OCI-M1 (cell line): ENCODE measurements around the gene HPRT1.
"Not testable (repeated sequence)": the region's sequence is repeated elsewhere in the genome, so short reads cannot be mapped to it uniquely, and the experiment has no call there.

ENCODE experiments used
- DNase-seq: peaks from one replicate; lab custom pipeline; 2025; lab: John Stamatoyannopoulos, UW

HPRT1 gene, protein sequence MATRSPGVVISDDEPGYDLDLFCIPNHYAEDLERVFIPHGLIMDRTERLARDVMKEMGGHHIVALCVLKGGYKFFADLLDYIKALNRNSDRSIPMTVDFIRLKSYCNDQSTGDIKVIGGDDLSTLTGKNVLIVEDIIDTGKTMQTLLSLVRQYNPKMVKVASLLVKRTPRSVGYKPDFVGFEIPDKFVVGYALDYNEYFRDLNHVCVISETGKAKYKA

DNA sequence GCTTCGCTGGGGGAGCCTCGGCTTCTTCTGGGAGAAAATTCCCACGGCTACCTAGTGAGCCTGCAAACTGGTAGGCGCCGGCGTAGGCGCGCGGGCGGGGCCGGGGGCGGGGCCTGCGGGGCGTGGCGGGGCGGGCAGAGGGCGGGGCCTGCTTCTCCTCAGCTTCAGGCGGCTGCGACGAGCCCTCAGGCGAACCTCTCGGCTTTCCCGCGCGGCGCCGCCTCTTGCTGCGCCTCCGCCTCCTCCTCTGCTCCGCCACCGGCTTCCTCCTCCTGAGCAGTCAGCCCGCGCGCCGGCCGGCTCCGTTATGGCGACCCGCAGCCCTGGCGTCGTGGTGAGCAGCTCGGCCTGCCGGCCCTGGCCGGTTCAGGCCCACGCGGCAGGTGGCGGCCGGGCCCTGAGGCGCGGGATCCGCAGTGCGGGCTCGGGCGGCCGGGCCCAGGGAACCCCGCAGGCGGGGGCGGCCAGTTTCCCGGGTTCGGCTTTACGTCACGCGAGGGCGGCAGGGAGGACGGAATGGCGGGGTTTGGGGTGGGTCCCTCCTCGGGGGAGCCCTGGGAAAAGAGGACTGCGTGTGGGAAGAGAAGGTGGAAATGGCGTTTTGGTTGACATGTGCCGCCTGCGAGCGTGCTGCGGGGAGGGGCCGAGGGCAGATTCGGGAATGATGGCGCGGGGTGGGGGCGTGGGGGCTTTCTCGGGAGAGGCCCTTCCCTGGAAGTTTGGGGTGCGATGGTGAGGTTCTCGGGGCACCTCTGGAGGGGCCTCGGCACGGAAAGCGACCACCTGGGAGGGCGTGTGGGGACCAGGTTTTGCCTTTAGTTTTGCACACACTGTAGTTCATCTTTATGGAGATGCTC lies at the start of gene HPRT1:
HPRT1 (plus strand) TSS at position 161 of the 857 bp plus-strand sequence; CDS start at position 308, 147 bp downstream.
- DNase-seq: peak; percentile 87

DNA sequence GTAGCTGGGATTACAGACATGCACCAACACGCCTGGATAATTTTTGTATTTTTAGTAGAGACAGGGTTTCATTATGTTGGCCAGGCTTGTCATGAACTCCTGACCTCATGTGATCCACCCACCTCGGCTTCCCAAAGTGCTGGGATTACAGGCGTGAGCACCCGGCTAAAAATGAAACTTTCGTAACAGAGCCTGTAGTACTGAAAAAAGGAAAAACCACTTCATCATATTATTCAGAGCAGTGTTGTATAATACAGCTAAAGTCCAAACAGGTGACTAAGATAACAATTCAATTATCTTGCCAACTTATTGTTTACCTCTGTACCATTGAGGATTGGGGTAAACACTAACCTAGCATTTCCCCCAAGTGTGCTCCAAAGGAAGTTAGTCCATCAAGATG lies 43.9 kb upstream of the HPRT1 start:
- no peak for DNase-seq

DNA sequence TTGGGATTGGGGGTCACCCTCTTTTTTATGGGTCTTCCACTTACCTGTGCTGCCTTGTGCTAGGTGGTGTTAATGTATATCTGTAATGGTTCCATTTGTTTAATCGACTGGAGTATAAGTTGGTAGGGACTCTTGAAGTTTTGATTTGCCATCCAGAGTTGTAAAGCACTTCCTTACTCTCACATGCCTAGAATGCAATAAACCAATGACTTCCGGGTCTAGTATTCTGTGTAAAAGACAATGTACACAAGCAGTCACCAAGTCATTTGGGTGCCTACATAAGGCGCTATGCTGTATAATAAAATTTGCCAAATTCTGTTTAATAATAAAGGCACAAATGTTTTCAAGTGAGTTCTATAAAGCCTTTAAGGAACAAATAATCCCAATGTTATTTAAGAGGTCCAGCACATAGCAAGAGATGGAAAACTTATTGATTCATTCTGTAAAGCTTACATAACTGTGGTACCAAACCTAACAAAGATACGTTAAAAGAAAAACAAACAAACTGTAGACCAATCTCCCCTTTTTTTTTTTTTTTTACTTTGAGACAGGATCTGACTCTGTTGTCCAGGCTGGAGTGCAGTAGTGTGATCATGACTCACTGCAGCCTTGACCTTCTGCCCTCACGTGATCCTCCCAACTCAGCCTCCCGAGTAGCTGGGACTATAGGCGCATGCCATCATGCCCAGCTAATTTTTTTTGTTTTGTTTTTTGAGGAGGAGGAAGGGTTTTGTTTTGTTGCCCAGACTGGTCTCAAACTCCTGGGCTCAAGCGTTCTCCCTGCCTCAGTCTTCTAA lies 41.5 kb upstream of the HPRT1 start:
- no peak for DNase-seq

DNA sequence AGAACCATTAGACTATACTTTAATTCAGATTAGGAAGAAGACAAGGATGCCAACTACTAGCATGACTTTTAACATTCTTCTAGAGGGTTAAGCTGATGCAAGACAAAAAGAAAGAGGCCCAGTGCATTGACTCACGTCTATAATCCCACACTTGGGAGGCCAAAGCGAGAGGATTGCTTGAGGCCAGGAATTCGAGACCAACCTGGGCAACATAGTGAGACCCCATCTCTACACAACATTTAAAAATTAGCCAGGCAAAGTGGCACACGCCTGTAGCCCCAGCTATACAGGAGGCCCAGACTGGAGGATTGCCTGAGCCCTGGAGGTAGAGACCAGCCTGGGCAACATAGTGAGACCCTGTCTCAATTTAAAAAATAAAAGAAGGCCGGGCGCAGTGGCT lies 40.2 kb upstream of the HPRT1 start:
- no peak for DNase-seq

DNA sequence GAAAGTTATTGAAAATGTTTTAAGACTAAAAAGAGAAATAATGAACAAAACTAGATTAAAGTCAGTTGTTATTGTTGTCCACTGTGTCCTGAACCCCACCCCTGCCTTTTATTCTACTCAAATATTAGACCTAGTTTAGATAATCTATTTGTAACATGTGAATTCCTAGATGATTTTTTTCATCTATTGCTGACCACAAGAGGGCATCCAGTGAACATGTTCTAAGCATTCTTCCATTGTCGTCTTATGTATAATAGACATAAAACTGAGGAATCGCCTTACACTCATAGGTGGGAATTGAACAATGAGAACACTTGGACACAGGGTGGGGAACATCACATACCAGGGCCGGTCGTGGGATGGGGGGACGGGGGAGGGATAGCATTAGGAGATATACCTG lies 36.4 kb upstream of the HPRT1 start:
- peak; percentile 25 for DNase-seq

DNA sequence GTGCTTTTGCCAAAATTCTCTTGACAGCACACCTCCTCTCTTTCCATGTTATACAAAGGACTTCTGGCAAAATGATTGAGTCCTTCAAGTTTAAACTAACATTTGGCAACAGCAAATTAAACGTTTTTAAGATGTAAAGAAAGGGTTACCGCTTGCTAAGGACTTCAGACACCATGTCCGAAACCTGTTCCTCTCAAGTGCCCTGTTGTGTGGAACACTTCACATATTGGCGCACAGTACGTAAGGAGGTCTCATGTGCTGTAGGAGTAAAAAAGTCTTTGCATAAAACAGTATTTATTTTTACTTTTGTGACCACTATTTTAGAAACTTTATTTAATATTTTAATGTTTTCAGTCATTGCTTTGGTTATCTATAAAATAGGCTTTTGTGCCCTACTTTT lies 33.7 kb upstream of the HPRT1 start:
- DNase-seq: no peak

DNA sequence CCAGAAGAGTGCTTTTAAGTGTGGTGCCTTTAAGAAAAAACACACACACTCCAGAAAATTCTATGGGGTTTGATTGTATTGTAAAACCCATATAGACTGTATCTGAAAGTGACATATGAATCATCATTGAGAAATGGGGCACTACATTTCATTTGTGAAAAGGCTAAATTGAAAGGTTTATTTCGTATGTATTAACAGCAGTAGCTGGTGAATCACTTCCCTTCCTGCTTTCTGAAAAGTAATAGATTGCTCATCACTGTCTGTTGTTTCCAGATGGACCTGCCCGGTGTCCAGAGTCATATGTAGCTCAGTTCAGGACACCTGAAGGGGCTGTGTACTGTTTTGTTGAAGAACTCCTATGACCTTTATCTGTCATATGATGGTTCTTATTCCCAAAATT lies 28.1 kb upstream of the HPRT1 start:
- DNase-seq: no peak

DNA sequence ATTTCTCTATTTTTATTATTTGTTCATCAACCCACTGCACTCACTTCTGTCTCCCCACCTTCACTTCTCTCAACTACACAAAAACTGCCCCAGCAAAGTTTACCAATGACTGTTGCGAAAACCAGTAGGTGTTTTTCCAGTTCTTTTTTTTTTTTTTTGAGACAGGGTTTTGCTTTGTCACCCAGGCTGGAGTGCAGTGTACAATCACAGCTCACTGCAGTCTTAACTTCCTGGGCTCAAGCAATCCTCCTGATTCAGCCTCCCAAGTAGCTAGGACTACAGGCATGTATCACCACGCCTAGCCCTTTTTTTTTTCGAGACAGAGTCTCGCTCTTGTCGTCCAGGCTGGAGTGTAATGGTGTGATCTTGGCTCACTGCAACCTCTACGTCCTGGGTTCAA lies 24.1 kb upstream of the HPRT1 start:
- DNase-seq: no peak

DNA sequence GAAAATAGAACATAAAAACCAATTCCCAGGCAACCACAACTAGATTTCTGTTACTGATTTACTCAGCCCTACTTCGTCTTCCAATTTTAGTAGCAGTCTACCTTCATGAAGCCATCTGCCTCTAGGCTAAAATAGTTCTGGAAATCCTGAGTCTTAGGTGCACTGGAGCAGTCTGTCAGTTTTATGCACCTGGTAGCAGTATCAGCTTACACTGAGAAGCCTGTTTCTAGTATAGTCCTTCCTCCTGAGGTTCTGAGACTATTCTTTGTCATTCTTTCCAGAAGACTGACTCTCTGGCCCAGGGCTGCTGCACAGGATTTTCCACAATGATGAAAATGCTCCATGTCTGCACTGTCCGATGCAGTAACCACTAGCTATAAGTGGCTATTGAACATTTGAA lies 16.9 kb upstream of the HPRT1 start:
- DNase-seq: no peak

DNA sequence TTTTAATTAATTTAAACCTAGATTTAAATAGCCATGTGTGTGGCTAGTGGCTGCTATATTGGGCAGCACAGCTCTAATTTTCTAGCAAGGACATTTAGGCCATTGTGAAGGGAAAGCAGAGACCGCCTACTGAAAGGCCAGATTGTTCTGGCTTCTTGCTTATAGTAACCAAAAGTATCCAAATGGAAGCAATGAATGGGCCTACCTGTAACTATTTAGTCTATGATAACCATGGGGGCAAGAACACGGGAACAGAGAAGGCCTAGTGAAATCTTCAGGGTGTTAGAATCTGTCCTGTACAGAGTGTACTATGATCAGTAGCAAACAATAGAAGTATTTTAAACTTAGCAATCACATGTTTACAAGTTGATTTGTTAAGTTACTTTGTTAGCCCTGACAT lies 16.5 kb upstream of the HPRT1 start:
- no peak for DNase-seq

DNA sequence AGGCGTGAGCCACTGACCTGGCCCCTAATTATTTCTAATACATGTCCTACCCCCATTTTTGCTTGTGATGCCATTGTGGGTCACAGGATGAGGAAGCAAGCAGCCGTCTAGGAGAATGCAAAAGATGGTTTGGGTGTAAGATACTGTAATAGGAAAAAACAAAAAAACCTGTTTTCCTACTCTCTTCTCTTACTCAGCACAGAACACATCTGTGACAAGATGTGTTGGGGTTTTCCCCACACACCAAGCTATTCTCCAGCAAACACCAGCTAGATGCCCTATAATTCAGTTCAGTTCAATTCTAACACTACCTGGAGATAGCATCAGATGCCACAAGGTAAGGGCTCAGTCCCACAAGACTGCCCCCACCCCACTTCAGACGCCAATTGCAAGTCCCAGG lies 15.3 kb upstream of the HPRT1 start:
- DNase-seq: no peak

DNA sequence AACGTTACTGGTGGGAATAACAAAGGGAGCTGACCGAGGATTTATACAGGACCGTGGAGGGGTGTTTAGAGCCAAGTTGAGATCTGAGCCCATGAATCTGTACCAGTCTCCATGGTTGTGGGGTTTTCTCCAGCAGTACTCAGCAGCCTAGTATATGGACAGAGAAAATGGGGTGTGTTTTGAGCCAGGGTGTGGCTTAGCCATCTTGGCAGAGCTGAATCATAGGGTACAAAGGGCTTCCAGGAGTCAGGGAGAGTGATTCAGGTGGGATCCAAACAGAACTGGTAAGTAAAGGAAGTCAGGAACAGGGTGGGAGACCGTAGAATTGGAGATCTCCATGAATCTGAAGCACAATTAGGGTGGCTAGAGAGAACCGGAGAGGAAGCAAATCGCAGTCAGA lies 7.4 kb upstream of the HPRT1 start:
- no peak for DNase-seq

DNA sequence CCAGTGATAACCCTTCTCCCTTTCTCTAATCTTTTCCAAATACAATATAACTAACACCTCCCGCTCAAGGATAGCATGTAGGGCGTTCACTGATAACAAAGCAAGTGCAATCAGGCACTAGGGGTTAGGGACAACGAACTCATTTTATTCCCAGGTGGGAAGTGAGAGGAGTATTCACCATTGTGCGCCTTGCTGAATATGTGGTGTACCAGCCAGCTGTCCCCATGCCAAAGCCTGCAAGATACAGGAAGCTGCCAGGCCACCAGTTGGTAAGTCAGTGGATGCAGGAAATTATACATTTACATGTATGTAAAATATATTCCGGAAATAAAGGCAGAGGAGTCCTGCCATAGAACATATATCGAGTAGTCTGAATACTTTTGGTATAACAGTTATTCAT lies 6.3 kb upstream of the HPRT1 start:
- no peak for DNase-seq

DNA sequence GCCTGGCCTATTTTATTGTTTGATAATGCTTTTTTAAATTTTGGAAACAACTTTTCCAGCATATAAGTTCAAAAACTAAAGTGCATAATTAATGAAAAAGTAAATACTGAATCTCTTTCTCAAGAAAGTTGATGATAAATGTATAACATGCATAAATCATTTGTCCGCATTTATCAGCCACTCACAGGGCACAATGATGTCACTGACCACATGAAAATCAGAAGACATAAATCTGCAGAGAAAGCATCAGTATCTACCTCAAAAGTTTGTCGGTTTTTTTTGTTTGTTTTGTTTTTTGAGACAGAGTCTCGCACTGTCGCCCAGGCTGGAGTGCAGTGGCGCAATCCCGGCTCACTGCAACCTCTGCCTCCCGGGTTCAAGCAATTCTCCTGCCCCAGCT lies 5.5 kb upstream of the HPRT1 start:
- peak; percentile 16 for DNase-seq

DNA sequence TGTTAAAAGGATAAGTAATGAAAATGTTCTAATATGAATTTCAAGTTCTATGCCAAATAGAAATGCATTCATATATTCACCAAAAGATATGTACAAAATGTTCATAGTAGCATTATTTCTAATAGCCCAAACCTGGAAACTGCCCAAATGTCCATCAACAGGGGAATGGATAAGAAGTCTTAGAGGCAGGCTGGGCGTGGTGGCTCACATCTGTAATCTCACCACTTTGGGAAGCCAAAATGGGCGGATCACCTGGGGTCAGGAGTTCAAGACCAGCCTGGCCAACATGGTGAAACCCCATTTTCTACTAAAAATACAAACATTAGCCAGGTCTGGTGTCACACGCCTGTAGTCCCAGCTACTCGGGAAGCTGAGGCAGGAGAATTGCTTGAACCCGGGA lies 2.3 kb upstream of the HPRT1 start:
- DNase-seq: no peak

DNA sequence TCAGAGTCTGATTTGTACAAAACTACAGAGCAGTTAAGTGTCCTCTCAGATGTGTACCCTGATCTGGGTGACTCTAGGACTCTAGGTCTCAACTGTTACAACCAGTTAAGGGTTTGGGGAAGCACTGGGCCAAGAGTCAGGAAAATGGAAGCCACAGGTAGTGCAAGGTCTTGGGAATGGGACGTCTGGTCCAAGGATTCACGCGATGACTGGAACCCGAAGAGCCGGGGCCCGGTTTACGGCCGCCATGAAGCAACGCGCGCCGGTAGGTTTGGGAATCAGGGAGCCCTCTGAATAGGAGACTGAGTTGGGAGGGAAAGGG lies 321 bp upstream of the HPRT1 start:
- no peak for DNase-seq

DNA sequence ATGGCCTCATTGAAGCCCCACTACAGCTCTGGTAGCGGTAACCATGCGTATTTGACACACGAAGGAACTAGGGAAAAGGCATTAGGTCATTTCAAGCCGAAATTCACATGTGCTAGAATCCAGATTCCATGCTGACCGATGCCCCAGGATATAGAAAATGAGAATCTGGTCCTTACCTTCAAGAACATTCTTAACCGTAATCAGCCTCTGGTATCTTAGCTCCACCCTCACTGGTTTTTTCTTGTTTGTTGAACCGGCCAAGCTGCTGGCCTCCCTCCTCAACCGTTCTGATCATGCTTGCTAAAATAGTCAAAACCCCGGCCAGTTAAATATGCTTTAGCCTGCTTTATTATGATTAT lies 876 bp downstream of the HPRT1 start:
- DNase-seq: peak; percentile 51

DNA sequence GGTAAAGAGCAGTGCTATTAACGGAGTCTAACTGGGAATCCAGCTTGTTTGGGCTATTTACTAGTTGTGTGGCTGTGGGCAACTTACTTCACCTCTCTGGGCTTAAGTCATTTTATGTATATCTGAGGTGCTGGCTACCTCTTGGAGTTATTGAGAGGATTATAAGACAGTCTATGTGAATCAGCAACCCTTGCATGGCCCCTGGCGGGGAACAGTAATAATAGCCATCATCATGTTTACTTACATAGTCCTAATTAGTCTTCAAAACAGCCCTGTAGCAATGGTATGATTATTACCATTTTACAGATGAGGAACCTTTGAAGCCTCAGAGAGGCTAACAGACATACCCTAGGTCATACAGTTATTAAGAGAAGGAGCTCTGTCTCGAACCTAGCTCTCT lies 1.5 kb downstream of the HPRT1 start:
- DNase-seq: peak; percentile 45

DNA sequence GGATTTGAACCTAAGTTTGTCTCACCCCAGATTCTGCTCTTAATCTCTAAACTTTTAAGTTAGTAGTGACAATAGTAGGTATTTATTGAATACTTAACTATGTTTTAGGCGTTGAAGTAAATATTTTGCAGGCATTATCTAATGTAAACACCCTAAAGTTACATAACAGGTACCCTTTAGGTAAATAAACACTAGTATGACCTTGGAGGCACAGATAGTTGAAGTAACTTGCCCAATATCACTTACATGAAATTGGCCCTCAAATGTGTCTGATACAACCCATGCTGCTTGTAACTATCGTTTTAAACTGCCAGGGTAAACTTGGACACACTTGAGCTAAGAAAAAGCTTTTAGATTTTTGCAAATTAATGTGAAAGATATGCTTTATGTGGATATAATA lies 3.0 kb downstream of the HPRT1 start:
- DNase-seq: no peak

DNA sequence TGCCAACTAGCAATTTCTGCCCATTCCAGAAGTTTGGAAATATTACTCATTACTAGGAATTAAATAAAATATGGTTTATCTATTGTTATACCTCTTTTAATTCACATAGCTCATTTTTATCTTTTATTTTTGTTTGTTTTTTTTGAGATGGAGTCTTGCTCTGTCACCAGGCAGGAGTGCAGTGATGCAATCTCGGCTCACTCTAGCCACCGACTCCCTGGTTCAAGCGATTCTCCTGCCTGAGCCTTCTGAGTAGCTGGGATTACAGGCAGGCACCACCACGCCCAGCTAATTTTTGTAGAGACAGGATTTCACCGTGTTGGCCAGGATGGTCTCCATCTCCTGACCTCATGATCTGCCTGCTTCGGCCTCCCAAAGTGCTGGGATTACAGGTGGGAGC lies 4.5 kb downstream of the HPRT1 start:
- DNase-seq: not testable (repeated sequence)

DNA sequence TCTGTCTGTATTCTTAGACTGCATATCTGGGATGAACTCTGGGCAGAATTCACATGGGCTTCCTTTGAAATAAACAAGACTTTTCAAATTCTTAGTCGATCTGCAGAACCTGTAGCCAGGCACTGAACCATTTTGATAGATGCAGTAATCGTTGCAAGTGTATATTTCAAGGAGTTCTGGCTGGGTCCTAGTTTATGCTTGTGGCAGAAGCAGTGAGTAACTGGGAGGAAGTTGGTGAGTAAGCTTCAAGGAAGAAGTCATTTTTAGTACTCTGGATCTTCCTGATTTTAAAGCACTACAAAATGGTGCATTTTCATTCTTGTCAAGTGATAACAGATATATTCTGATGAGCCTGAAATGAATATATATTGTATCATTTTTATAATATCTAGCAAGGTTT lies 9.5 kb downstream of the HPRT1 start:
- peak; percentile 32 for DNase-seq

DNA sequence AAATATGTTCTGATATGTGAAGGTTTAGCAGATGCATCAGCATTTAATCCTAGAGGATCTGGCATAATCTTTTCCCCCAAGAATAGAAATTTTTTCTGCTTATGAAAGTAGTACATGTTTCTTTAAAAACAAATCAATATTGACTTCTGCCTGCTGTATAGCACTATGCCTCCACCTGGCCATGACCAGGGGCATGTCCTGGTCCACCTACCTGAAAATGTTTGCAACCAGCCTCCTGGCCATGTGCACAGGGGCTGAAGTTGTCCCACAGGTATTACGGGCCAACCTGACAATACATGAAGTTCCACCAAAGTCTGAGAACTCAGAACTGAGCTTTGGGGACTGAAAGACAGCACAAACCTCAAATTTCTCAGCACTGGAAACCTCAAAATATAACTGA lies 10.0 kb downstream of the HPRT1 start:
- no peak for DNase-seq

DNA sequence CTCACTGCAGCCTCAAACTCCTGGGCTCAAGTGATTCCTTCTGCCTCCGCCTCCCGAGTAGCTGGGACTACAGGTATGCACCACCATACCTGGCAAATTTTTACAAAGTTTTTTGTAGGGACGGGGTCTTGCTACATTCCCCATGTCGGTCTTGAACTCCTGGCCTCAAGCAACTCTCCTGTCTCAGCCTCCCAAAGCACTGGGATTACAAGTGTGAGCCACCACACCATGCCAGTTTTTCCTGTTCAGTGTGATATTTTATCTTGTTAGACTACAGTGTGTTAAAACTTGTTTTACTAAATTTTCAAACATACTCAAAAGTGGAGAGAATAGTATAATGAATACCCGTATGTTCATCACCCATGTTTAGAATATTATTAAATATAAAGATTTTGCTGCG lies 12.1 kb downstream of the HPRT1 start:
- DNase-seq: no peak
